H54 (cell line): ENCODE results near the gene RNF207.

Source experiments
- DNase-seq: peaks from one replicate; pipeline ENCODE4 v3.0.0; 2011; ENCODE audit warnings: low spot score, mixed read lengths; ENCODE audit not compliant: insufficient read length
- FAIRE-seq: peaks from 3 replicates; lab custom pipeline; 2011; peaks lifted over from hg19 to GRCh38; lab: Jason Lieb, UNC
- POLR2A ChIP-seq: IDR thresholded peaks from 2 replicates; pipeline ENCODE4 v1.6.1; 2011; ENCODE audit warnings: low read depth, mild to moderate bottlenecking, low read length

Gene RNF207

DNA sequence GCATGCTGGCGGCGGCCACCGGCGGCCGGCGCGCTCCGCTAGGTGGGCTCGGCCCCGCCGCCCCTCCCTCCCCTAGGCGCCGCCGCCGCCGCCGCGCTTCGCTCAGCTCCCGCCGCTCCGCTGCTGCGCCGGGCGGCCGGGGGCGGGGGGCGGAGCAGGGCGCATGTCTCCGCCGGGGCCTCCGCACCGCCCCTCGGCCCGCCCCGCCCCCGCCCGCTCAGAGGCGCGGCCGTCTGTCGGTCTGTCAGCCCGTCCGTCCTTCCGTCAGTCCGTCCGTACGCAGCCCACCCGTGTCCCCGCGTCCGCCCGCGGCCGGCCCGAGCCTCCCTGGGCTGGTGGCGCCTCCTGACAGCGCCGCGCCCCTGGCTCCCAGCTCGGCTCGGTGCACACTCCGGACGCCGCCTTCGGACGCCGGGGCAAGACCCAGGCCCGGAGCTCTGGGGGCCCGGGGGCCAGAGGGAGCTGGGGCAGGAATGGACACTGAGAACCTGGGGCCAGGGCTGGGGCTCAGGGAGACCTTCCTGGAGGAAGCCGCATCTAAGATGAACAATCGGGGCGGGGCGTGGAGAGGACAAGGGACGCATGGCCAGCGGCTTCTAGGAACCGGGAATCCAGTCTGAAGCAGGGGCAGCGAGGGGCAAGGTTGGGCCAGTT lies 55.2 kb downstream of the RNF207 start, which contains the start of gene GPR153:
Gene GPR153, minus strand, starts transcription at position 138 of the 654 bp plus-strand sequence. CDS start 6,193 bp downstream, outside the sequence.
- FAIRE-seq (no peak), DNase-seq (no peak)
- TF ChIP-seq POLR2A: no peak

DNA sequence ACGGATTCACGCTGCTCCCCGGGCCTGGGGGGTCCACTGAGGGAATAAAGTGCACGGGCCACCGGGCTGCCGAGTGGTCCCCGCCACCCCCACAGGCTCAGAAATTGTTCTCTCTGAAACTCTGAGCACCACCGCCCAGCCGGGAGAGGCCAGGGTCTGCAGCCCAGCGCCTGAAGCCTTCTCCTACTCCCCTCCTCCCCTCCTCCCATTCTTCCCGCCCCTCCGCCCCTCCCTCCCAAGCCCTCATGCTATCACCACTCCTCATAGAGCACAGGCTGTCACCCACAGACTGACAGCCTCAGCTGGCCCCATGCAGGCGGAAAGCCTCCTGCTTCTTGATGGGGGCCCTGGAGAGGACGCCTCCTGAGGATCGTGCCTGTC lies 55.7 kb downstream of the RNF207 start:
- TF ChIP-seq POLR2A: no peak
- FAIRE-seq: no peak
- no peak for DNase-seq

DNA sequence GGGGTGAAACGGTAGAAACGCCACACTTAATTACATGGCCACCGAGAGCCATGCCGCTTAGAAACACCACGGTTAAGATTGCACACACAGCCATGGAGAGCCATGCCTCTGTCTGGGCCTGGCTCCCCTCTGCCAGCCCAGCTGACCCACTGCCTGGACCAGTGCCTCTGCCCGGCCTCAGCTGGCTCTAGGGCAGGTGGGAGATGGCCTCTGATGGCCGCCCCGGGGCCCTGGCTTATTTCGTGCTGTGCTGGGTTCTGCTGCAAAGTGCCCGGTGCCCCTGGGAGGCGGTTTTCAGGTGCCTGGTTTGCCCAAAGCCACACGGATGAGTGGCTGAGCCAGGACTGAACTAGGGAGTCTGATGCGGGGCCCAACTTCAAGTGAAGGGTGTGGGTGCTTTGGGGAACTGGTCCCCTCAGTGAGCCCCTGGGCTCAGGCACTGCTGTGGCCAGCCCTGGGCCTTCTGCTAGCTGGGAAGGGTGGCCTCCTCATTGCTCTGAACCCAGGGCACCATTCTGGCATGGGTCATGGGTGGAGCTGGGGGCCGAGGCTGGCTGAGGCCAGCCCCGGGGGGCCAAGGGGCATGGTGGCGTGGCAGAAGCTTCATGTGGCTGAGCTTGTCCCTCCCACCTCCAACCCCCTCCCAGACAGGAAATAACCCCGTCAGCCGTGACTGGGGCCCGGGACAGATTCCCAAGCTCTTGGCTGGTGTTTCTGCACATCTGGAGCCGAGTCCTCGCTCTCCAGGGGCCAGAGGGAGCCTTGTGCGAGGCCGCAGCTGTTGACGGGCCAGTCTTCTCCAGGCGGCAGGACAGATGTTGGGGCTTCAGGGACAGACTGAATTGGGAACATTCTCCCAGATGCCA lies 56.9 kb downstream of the RNF207 start:
- FAIRE-seq: no peak
- TF ChIP-seq POLR2A: no peak

DNA sequence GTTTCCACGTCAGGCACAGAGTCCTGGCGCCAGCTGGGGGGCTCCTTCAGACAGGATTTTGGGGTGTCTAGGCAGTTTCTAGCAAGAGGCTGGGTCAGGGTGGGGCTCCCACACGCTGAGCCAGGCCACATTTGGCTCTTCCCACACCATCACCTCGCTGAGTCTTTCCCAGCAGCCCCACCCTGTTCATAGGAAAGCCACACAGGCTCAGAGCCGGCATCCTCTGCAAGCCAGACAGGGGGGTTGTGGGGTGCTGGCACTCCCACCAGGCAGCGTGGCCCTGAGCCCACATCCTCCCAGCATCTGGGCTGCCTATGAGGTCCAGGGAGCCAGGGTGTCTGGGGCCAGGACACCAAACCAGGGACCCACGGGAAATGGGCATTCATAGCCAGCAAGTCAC lies 57.8 kb downstream of the RNF207 start:
- DNase-seq (no peak), FAIRE-seq (no peak)
- no peak for TF ChIP-seq POLR2A

More for the DNA sequence above, 56.9 kb downstream of the RNF207 start:
- no peak for DNase-seq

DNA sequence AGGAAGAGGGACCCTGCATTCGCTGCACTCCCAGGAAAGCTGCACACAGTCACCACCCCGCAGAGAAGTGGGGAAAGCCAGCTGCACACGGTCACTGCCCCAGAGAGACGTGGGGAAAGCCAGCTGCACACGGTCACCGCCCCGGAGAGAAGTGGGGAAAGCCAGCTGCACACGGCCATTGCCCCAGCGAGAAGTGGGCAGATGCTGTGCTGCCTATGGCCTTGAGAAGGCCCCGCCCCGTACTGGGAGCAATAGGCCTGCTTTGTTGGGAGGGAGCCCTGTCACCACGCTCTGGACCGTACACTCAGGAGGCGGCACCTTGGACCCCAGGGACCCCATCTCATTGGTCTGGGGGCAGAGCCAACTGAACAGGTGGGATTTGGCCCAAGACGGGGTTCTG lies 59.2 kb downstream of the RNF207 start:
- DNase-seq (no peak), FAIRE-seq (no peak)
- TF ChIP-seq POLR2A: no peak

DNA sequence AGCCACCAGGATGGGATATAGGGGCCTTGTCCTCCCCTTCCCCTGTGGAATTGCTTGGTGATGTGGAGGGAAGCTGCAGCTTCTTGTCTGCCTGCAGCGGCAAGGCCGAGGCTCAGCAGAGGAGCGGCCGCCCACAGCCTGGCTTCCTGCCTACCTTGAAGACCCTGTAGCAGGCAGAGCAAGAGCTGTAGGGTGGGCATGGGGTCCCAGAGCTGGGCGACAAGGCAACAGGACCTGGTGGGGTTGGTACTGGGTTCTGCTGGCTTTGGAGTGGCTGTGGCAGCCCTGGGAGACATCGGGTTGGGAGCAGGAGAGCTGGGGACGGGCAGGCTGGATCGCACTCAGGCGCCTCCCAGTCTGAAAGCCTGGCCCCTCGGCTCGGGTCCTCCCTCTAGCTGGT lies 60.7 kb downstream of the RNF207 start:
- FAIRE-seq: no peak
- no peak for TF ChIP-seq POLR2A
- no peak for DNase-seq

DNA sequence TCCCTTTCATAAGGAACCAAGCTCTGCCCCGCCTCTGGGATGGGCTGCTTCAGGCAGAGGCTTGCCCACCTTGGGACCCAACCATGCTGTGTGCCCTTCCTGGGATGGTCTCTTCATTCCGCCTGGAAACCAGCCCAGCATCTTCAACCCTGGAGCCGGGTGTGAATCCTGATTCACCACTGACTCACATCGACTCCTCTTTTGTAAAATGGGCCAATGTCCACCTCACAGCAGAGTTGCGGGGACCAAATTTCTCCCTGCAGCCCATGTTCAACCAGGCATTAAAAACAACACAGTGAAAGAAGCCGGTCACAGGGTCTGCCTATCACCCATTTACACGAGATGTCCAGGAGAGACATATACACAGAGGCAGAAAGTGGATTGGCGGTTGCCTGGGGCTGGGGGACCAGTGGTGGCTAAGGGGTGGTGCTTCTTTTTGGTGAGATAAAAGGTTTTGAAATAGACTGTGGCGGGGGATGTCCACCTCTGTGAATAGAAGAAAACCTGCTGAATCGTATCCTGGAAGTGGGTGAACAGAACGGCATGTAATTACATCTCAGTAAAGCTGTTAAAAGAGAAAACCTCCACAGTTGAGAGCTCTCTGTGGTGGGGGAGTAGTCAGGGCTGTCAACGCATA lies 61.9 kb downstream of the RNF207 start:
- no peak for DNase-seq
- no peak for FAIRE-seq
- no peak for TF ChIP-seq POLR2A

DNA sequence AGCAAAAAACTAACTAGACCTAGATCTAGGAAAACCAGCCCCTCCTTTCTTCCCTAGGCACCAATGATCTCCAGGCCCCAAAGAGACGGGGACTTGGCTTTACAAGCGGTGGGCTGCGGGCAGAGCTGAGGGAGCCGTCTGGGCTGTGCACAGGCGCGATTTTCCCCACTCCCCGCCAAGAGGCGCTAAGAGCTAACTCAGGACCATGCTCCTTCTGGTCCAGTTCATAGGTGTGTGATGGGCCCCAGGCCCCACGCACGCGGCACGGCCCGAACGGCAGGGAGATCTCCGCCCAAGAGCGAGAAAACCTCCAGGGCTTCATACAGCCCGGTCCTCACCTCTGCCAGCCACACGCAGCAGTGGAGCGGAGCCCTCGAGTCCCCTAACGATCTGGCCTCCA lies 62.5 kb downstream of the RNF207 start:
- no peak for TF ChIP-seq POLR2A
- DNase-seq (no peak), FAIRE-seq (no peak)

DNA sequence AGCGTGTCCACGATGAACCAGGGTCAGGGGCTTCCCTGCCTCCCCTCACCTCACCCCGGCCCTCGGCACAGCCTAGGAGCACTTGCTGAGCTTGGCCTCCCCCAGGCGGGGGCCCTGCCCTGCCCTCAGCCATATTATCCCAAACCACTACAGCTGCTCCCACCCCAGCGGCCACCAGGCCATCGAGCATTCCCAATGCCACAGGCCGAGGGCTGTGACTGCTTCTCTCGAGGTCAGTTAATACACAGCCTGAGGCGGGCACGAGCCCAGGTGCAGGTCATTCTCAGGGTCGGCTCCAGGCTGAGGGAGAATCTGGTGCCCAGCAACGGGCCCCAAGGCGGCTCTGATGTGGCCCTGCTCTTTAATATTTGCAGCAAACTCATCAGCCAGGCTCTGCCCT lies 63.4 kb downstream of the RNF207 start:
- DNase-seq: no peak
- no peak for TF ChIP-seq POLR2A
- no peak for FAIRE-seq

DNA sequence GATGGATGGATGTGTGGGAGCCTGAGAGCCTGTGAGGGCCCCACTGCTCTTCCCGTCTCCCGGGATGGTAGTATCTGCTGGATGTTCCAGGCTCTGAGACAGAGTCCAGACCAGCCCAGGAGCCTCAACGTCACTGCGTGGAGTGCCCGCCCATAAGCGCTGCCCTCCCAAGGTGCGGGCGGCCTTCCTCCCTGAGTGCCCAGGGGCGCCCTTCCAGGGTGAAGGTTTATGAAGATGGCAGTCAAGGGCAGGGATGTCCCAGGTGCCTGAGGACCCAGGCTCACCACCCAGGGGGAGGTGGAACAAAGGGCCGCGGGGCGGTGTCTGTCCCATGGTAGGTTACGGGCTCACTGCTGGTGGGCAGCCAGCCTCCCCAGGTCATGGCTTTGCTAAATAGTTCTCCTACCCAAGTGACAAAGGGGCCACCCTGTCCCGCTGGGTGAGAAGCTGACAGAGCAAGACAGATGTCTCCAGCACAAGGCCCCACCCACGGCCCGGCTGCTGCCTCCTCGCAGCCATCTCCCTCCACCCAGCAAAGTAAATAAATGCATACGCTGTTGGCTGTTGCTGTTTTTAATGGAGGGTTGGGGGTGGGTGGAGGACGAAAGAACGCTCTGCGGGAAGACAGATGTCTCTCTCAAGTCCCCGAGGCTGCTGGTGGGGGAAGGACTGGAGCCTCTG lies 63.9 kb downstream of the RNF207 start:
- FAIRE-seq (no peak), DNase-seq (no peak)
- no peak for TF ChIP-seq POLR2A

DNA sequence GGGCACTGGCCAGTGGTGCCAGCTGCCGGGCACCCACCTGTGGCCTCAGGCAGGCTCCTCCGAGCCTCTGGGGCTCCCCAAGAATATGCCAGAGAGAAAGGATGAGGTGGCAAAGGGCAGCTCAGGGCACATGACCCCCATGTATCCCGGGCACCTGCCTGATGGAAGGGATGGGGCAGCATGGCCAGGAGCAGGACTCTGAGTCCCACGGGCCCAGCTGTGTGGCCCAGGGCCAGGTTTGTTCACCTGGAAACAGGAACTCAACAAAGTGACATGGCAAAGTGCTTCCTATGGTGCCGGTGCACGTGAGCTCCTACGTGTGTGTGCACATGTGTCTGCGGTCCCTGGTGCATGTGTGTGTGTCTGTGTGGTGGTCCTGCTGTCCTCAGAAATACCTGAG lies 64.5 kb downstream of the RNF207 start:
- no peak for FAIRE-seq
- no peak for DNase-seq

More for the DNA sequence above, 64.5 kb downstream of the RNF207 start:
- TF ChIP-seq POLR2A: no peak
